Keratinocyte (primary cell): Measurements from ENCODE around the gene RUVBL2. TPM values are rescaled to one million over a fixed set of nuclear protein-coding genes. Genes with fewer than 3 reads are reported as not detected.

ENCODE experiments used
- DNase-seq: peaks from one replicate; pipeline ENCODE4 v3.0.0-alpha.2; 2011; ENCODE audit warnings: low read depth, missing footprints, low spot score
- FAIRE-seq: peaks from 2 replicates; lab custom pipeline; 2011; peaks lifted over from hg19 to GRCh38; lab: Jason Lieb, UNC
- H2AFZ ChIP-seq: 2 replicates; pipeline ENCODE4 v1.6.0; 2012; ENCODE audit warnings: low read length, control low read depth, inconsistent platforms; ENCODE audit not compliant: control insufficient read depth
- H3K27ac ChIP-seq: 2 replicates; pipeline ENCODE4 v1.5.1; 2011; ENCODE audit warnings: low read length; ENCODE audit not compliant: control insufficient read depth, insufficient read depth
- H3K27me3 ChIP-seq: 3 replicates; pipeline ENCODE4 v1.6.0; 2011; ENCODE audit warnings: low read length; ENCODE audit not compliant: control insufficient read depth, insufficient read depth; ENCODE audit errors: extremely low read depth
- H3K36me3 ChIP-seq, 2 experiments: 2 replicates in 1 of 2; 3 replicates in 1 of 2; pipeline ENCODE4 v1.5.1; 2011; ENCODE audit warnings: low read length in 2 of 2, mild to moderate bottlenecking in 1 of 2; ENCODE audit not compliant: control insufficient read depth in 2 of 2, insufficient read depth in 2 of 2; ENCODE audit errors: extremely low read depth in 1 of 2
- H3K4me1 ChIP-seq: 3 replicates; pipeline ENCODE4 v1.5.1; 2011; ENCODE audit warnings: low read length; ENCODE audit not compliant: control insufficient read depth, insufficient read depth; ENCODE audit errors: extremely low read depth
- H3K4me2 ChIP-seq: 3 replicates; pipeline ENCODE4 v1.6.0; 2011; ENCODE audit warnings: low read depth, low read length; ENCODE audit not compliant: control insufficient read depth, insufficient read depth; ENCODE audit errors: extremely low read depth
- H3K4me3 ChIP-seq, 3 experiments: fragments of 200-600 bp in 1 of 3; sonication (generic) in 1 of 3; 2 replicates in 2 of 3; 3 replicates in 1 of 3; pipeline ENCODE4 v1.5.1; 2011 to 2016; ENCODE audit warnings: low read length in 3 of 3, mild to moderate bottlenecking in 3 of 3, control low read depth in 2 of 3, inconsistent platforms in 1 of 3, low read depth in 1 of 3, mixed read lengths in 1 of 3, mixed run types in 1 of 3, moderate library complexity in 1 of 3; ENCODE audit not compliant: control insufficient read depth in 2 of 3, insufficient read depth in 2 of 3; ENCODE audit errors: extremely low read depth in 1 of 3
- H3K79me2 ChIP-seq: 2 replicates; pipeline ENCODE4 v1.6.0; 2012; ENCODE audit warnings: low read length; ENCODE audit not compliant: control insufficient read depth, insufficient read depth
- H3K9ac ChIP-seq: 3 replicates; pipeline ENCODE4 v1.6.0; 2011; ENCODE audit warnings: low read length; ENCODE audit not compliant: control insufficient read depth, insufficient read depth; ENCODE audit errors: extremely low read depth
- H3K9me1 ChIP-seq: 3 replicates; pipeline ENCODE4 v1.6.0; 2011; ENCODE audit warnings: low read length; ENCODE audit not compliant: control insufficient read depth, insufficient read depth; ENCODE audit errors: extremely low read depth
- H3K9me3 ChIP-seq: 2 replicates; pipeline ENCODE4 v1.5.1; 2012; ENCODE audit warnings: low read depth, low read length; ENCODE audit not compliant: control insufficient read depth
- H4K20me1 ChIP-seq: 3 replicates; pipeline ENCODE4 v1.6.0; 2011; ENCODE audit warnings: low read length; ENCODE audit not compliant: control insufficient read depth, insufficient read depth; ENCODE audit errors: extremely low read depth
- CTCF ChIP-seq, 3 experiments: IDR thresholded peaks in 1 of 3; conservative IDR thresholded peaks in 1 of 3; optimal IDR thresholded peaks in 1 of 3; 2 replicates in 2 of 3; 3 replicates in 1 of 3; pipeline versions ENCODE3 to v1.5.1; 2011; ENCODE audit warnings: low read length in 3 of 3, mild to moderate bottlenecking in 3 of 3, moderate library complexity in 2 of 3, control low read depth in 1 of 3, inconsistent platforms in 1 of 3; ENCODE audit not compliant: insufficient read depth in 2 of 3; ENCODE audit errors: extremely low read depth in 1 of 3
- EZH2 ChIP-seq: IDR thresholded peaks from one replicate; pipeline ENCODE4 v1.6.1; 2012; ENCODE audit warnings: inconsistent platforms, mild to moderate bottlenecking, low read length, moderate library complexity
- dilution Hi-C: fragments of 300-500 bp; cut with MboI; formaldehyde crosslinking; loops from one replicate; pipeline ENCODE4 v1.7.0; 2020; ENCODE audit warnings: low sequenced_read_pairs; ENCODE audit not compliant: extremely low pct_ligation_motif_present
- polyA plus RNA-seq, 5 experiments: library from polyadenylated mRNA; depleted of rRNA in 3 of 5; stranded (reverse) in 3 of 5; stranded (forward) in 1 of 5; unstranded in 1 of 5; fragments of >200 nt; gene quantifications; 1 replicate in 1 of 5; 2 replicates in 3 of 5; 3 replicates in 1 of 5; pipeline versions ENCODE4 v1.2.1 to v1.2.3, GENCODE V29; 2011 to 2012; ENCODE audit warnings: missing spikeins in 2 of 5, low read depth in 1 of 5, low replicate concordance in 1 of 5

RUVBL2 gene
- polyA plus RNA-seq, 1 donor (not counting 4 experiments of a cell fraction or from before 2014, with no cell fraction given), result 126 TPM

GRCh38 chr19:48945817-48946216 lies 47.9 kb upstream of the RUVBL2 start:
- no peak overlapping the region for H3K9ac ChIP-seq
- H3K4me3 ChIP-seq, result no peak overlapping the region
- dilution Hi-C loops, result no loop called here
- no peaks in the 10 kb centered on the region for H3K9me1 ChIP-seq
- H3K4me1 ChIP-seq, result no peaks in the 10 kb centered on the region
- FAIRE-seq (no peak), DNase-seq (no peak)
- H3K9me3 ChIP-seq, result no peaks in the 10 kb centered on the region
- no peaks in the 10 kb centered on the region for H4K20me1 ChIP-seq
- no peak for TF ChIP-seq EZH2
- no peak for TF ChIP-seq CTCF (optimal IDR thresholded peaks at IDR 0.05 in 1 of 3, IDR thresholded peaks at IDR 0.05 in 1 of 3, conservative IDR thresholded peaks at IDR 0.05 in 1 of 3; ENCODE audit: extremely low read depth in 1 of 3, insufficient read depth in 2 of 3, low read length in 3 of 3)
- no peak overlapping the region for H2AFZ ChIP-seq
- no peak overlapping the region for H3K27ac ChIP-seq
- no peaks in the 10 kb centered on the region for H3K79me2 ChIP-seq
- H3K36me3 ChIP-seq, result no peaks in the 10 kb centered on the region
- H3K27me3 ChIP-seq, result no peaks in the 10 kb centered on the region
- no peak overlapping the region for H3K4me2 ChIP-seq

- no peaks in the 10 kb centered on the region for H3K4me1 ChIP-seq
- H2AFZ ChIP-seq, result no peak overlapping the region
- dilution Hi-C loops, result no loop called here
- H3K9me3 ChIP-seq, result no peaks in the 10 kb centered on the region
- no peaks in the 10 kb centered on the region for H3K27me3 ChIP-seq
- no peak overlapping the region for H3K27ac ChIP-seq
- no peaks in the 10 kb centered on the region for H4K20me1 ChIP-seq
- H3K9me1 ChIP-seq, result no peaks in the 10 kb centered on the region
- no peak for DNase-seq
- H3K79me2 ChIP-seq, result no peaks in the 10 kb centered on the region
- no peak overlapping the region for H3K9ac ChIP-seq
- no peak for FAIRE-seq
- H3K36me3 ChIP-seq, result no peaks in the 10 kb centered on the region
- TF ChIP-seq EZH2, result no peak
- no peak for TF ChIP-seq CTCF (optimal IDR thresholded peaks at IDR 0.05 in 1 of 3, IDR thresholded peaks at IDR 0.05 in 1 of 3, conservative IDR thresholded peaks at IDR 0.05 in 1 of 3; ENCODE audit: extremely low read depth in 1 of 3, insufficient read depth in 2 of 3, low read length in 3 of 3)
- no peak overlapping the region for H3K4me3 ChIP-seq
- no peak overlapping the region for H3K4me2 ChIP-seq
Observed at GRCh38 chr19:48946463-48947257, 47.0 kb upstream of the RUVBL2 start.
